Neural progenitor cell (in vitro differentiated cells): Measurements from ENCODE around the gene TAS2R8. TPM values are rescaled to one million over a fixed set of nuclear protein-coding genes. Genes with fewer than 3 reads are reported as not detected.
A peak's percentile ranks its signal among the peaks of the same experiment; 100 is the strongest.

Experiments
- DNase-seq: peaks from one replicate; pipeline ENCODE4 v3.0.0-alpha.2; 2016; ENCODE audit warnings: low spot score
- H2AFZ ChIP-seq: fragments of 200-600 bp; sonication (generic); replicated peaks from 2 replicates; pipeline ENCODE4 v1.6.1; 2016; ENCODE audit warnings: antibody characterized with exemption
- H3F3A ChIP-seq: fragments of 200-600 bp; sonication (generic); 2 replicates; pipeline ENCODE4 v1.6.1; 2016; ENCODE audit warnings: antibody characterized with exemption, low read depth
- H3K27ac ChIP-seq: fragments of 200-600 bp; sonication (generic); 2 replicates; pipeline ENCODE4 v1.5.1; 2016; ENCODE audit warnings: mild to moderate bottlenecking
- H3K27me3 ChIP-seq: fragments of 200-600 bp; sonication (generic); 2 replicates; pipeline ENCODE4 v1.6.1; 2016; ENCODE audit warnings: mild to moderate bottlenecking, moderate library complexity
- H3K36me3 ChIP-seq: fragments of 200-600 bp; sonication (generic); 2 replicates; pipeline ENCODE4 v1.5.1; 2016
- H3K4me1 ChIP-seq: fragments of 200-600 bp; sonication (generic); 2 replicates; pipeline ENCODE4 v1.6.1; 2016; ENCODE audit warnings: mixed run types
- H3K4me2 ChIP-seq: fragments of 200-600 bp; sonication (generic); 2 replicates; pipeline ENCODE4 v1.6.1; 2016
- H3K4me3 ChIP-seq: fragments of 200-600 bp; sonication (generic); 2 replicates; pipeline ENCODE4 v1.5.1; 2016
- H3K79me2 ChIP-seq: fragments of 200-600 bp; sonication (generic); 2 replicates; pipeline ENCODE4 v1.6.1; 2016; ENCODE audit warnings: low read depth
- H3K9ac ChIP-seq: fragments of 200-600 bp; sonication (generic); 2 replicates; pipeline ENCODE4 v1.6.1; 2016
- H3K9me3 ChIP-seq: fragments of 200-600 bp; sonication (generic); 2 replicates; pipeline ENCODE4 v1.5.1; 2016; ENCODE audit warnings: low read depth
- H4K20me1 ChIP-seq: fragments of 200-600 bp; sonication (generic); 2 replicates; pipeline ENCODE4 v1.6.1; 2016; ENCODE audit warnings: low read depth
- H3K27ac Mint-ChIP-seq: 3 replicates; pipeline ENCODE4 v1.8.0; 2021; ENCODE audit warnings: mixed read lengths
- H3K27me3 Mint-ChIP-seq: 2 replicates; pipeline ENCODE4 v1.8.0; 2022; ENCODE audit warnings: low read depth, mild to moderate bottlenecking, inconsistent platforms, moderate library complexity, mixed read lengths; ENCODE audit not compliant: insufficient read depth
- H3K36me3 Mint-ChIP-seq: 3 replicates; pipeline ENCODE4 v1.8.0; 2021; ENCODE audit warnings: mixed read lengths
- H3K4me1 Mint-ChIP-seq: 3 replicates; pipeline ENCODE4 v1.8.0; 2021; ENCODE audit warnings: mixed read lengths
- H3K4me3 Mint-ChIP-seq: 3 replicates; pipeline ENCODE4 v1.8.0; 2021; ENCODE audit warnings: mild to moderate bottlenecking, moderate library complexity, mixed read lengths
- H3K9me3 Mint-ChIP-seq: 3 replicates; pipeline ENCODE4 v1.8.0; 2020; ENCODE audit warnings: mixed read lengths
- EZH2 ChIP-seq: fragments of 200-600 bp; sonication (generic); IDR thresholded peaks from 2 replicates; pipeline ENCODE4 v1.6.1; 2017; ENCODE audit warnings: antibody characterized with exemption, mild to moderate bottlenecking, moderate library complexity
- EZH2phosphoT487 ChIP-seq: fragments of 200-600 bp; sonication (generic); IDR thresholded peaks from 2 replicates; pipeline ENCODE4 v1.6.1; 2017; ENCODE audit warnings: antibody characterized with exemption
- total RNA-seq: library from RNA; depleted of rRNA; stranded (reverse); fragments of >200 nt; gene quantifications from 2 replicates; pipeline ENCODE4 v1.2.3, GENCODE V29; 2015; ENCODE audit warnings: low replicate concordance
- TF ChIP-seq, protein P1 (sequence below): fragments of 200-600 bp; sonication (generic); IDR thresholded peaks from 2 replicates; pipeline ENCODE4 v1.5.1; 2017; ENCODE audit warnings: antibody characterized with exemption, mild to moderate bottlenecking

Gene TAS2R8
- total RNA-seq, 1 donor from 2014 or later = not detected

DNA sequence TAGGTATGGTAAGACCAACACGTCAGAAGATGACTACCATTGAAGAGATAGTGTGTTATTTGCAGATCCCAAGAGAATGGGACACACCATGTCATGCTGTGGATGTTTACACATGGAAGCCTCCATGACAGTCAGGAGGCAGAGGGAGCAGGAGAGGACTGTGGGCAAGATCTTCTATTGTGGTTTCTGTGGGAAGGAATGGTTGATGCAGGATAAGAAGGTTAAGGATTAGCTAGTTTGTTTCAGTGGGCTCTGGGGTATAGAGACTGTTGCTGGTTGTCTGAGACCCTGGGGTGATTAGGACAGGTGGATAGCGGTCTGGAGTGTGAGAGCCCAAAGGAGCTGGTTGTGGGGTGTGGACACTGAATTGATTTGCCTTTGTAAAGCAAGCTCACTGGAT lies 28.0 kb downstream of the TAS2R8 start:
- no peaks in the 10 kb centered on the region for H3K4me1 Mint-ChIP-seq
- no peak overlapping the region for H3K4me3 ChIP-seq
- no peak overlapping the region for H3K27ac Mint-ChIP-seq
- no peaks in the 10 kb centered on the region for H3K9me3 ChIP-seq
- peaks cover 9% of the 10 kb centered on the region for H3K4me1 ChIP-seq
- H3K4me2 ChIP-seq = no peak overlapping the region
- TF ChIP-seq EZH2phosphoT487 (no peak), EZH2 (no peak)
- TF ChIP-seq, protein P1, sequence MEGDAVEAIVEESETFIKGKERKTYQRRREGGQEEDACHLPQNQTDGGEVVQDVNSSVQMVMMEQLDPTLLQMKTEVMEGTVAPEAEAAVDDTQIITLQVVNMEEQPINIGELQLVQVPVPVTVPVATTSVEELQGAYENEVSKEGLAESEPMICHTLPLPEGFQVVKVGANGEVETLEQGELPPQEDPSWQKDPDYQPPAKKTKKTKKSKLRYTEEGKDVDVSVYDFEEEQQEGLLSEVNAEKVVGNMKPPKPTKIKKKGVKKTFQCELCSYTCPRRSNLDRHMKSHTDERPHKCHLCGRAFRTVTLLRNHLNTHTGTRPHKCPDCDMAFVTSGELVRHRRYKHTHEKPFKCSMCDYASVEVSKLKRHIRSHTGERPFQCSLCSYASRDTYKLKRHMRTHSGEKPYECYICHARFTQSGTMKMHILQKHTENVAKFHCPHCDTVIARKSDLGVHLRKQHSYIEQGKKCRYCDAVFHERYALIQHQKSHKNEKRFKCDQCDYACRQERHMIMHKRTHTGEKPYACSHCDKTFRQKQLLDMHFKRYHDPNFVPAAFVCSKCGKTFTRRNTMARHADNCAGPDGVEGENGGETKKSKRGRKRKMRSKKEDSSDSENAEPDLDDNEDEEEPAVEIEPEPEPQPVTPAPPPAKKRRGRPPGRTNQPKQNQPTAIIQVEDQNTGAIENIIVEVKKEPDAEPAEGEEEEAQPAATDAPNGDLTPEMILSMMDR = no peak
- H3K36me3 ChIP-seq = no peaks in the 10 kb centered on the region
- no peaks in the 10 kb centered on the region for H3K79me2 ChIP-seq
- DNase-seq = peak; percentile 21
- no peak overlapping the region for H3K9ac ChIP-seq
- peak overlapping the region; percentile 1 for H3K27ac ChIP-seq
- no peak overlapping the region for H3K4me3 Mint-ChIP-seq
- no peaks in the 10 kb centered on the region for H3K27me3 Mint-ChIP-seq
- H3K9me3 Mint-ChIP-seq = no peaks in the 10 kb centered on the region
- H4K20me1 ChIP-seq = no peaks in the 10 kb centered on the region
- H3F3A ChIP-seq = no peaks in the 10 kb centered on the region
- H3K27me3 ChIP-seq = no peaks in the 10 kb centered on the region
- no peaks in the 10 kb centered on the region for H3K36me3 Mint-ChIP-seq
- peak overlapping the region; percentile 6 for H2AFZ ChIP-seq

DNA sequence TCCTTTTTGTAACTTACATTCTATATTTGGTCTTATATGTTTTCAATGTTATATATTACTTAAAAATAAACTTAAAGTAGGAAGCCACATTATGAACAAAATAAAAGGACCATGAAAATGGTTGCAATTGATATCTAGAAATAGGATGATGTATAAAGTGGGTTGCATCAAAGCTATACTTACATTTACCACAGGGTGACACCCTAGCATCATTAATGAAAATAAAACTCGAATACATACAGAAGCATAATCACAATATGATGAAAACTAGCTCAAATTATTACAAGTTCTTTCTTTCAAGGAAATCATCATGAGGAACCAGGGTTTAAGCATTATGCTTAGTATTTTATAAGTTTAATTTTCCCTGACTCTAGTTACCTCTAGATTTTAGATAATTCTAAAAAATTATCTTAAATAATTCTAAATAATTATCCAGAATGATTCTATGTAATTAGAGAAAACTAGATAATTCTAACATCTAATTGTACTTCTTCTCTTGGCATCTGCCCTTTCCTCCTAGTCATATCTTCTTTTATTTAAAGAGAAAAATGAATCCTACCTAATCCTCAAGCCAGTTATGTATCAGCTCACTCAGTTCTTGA lies 35.9 kb downstream of the TAS2R8 start:
- Mint-ChIP-seq H3K9me3 (no peaks in the 10 kb centered on the region), H3K27ac (no peak overlapping the region), H3K4me1 (no peaks in the 10 kb centered on the region), H3K4me3 (no peak overlapping the region), H3K27me3 (no peaks in the 10 kb centered on the region), H3K36me3 (no peaks in the 10 kb centered on the region)
- Histone ChIP-seq H3K27ac (no peak overlapping the region), H4K20me1 (no peaks in the 10 kb centered on the region), H2AFZ (no peak overlapping the region), H3K79me2 (no peaks in the 10 kb centered on the region), H3K27me3 (peaks cover 26% of the 10 kb centered on the region), H3K9me3 (no peaks in the 10 kb centered on the region), H3K9ac (no peak overlapping the region), H3K4me3 (no peak overlapping the region), H3K36me3 (no peaks in the 10 kb centered on the region), H3K4me1 (no peaks in the 10 kb centered on the region), H3F3A (no peaks in the 10 kb centered on the region), H3K4me2 (no peak overlapping the region)
- TF ChIP-seq, protein P1 = peak; percentile 74
- no peak for TF ChIP-seq EZH2phosphoT487
- TF ChIP-seq EZH2 = no peak
- peak; percentile 12 for DNase-seq

DNA sequence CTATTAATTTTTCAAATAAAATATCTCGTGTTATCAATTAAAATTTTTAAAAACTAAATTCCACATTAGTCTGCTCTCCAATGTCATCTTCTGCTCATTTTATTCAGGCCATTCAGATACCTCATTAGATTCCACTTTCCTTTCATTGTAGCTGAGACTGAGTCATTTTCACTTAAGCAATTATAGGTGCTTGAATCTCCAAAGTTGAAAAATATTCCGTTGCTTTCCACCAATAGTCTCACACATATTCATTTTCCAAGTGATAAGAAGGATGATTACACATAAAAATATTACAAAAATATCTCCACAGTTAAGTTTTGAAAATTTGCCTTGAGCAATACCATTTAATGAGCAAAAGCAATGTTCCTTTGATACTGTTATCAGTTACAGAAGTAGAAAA lies 47.4 kb downstream of the TAS2R8 start:
- Mint-ChIP-seq H3K36me3 (no peaks in the 10 kb centered on the region), H3K27ac (no peak overlapping the region), H3K4me1 (no peaks in the 10 kb centered on the region), H3K4me3 (no peak overlapping the region), H3K27me3 (no peaks in the 10 kb centered on the region), H3K9me3 (peaks cover 12% of the 10 kb centered on the region)
- Histone ChIP-seq H2AFZ (no peak overlapping the region), H3K4me2 (no peak overlapping the region), H3K4me1 (no peaks in the 10 kb centered on the region), H3K9ac (no peak overlapping the region), H3K9me3 (peaks cover 13% of the 10 kb centered on the region), H3K4me3 (no peak overlapping the region), H4K20me1 (no peaks in the 10 kb centered on the region), H3K79me2 (no peaks in the 10 kb centered on the region), H3K27me3 (peaks cover 11% of the 10 kb centered on the region), H3F3A (no peaks in the 10 kb centered on the region), H3K27ac (no peak overlapping the region), H3K36me3 (no peaks in the 10 kb centered on the region)
- no peak for DNase-seq
- TF ChIP-seq, protein P1 = no peak
- TF ChIP-seq EZH2phosphoT487 (no peak), EZH2 (no peak)
